Left kidney (tissue), 8 donors: ENCODE results near the gene GPR101. TPM values are rescaled to one million over a fixed set of nuclear protein-coding genes. Genes with fewer than 3 reads are reported as not detected.

ENCODE experiments used
- DNase-seq: peaks from one replicate; pipeline ENCODE4 v3.0.0-alpha.2; 2013
- long read RNA-seq, 8 donors: transcript quantifications; one replicate each; lab custom pipeline, GENCODE V29; 2026
- polyA plus RNA-seq: library from polyadenylated mRNA; unstranded; fragments of 120-200 nt; gene quantifications from one replicate; pipeline ENCODE4 v1.2.1, GENCODE V29; 2013; ENCODE audit not compliant: insufficient read length

Gene GPR101
- not detected for polyA plus RNA-seq
- long read RNA-seq, donor 1: 0 reads
- long read RNA-seq, donor 2: 0 reads
- long read RNA-seq, donor 3: 0 reads
- long read RNA-seq, donor 4: 0 reads
- long read RNA-seq, donor 5: 0 reads
- long read RNA-seq, donor 6: 0 reads
- long read RNA-seq, donor 7: 0 reads
- long read RNA-seq, donor 8: 0 reads

- DNase-seq: no peak
These were observed at the start of gene GPR101 for GRCh38 chrX:137033774-137034507. GPR101 (minus strand) TSS chrX:137033995; CDS start chrX:137031674, 2,321 bp downstream.

DNA sequence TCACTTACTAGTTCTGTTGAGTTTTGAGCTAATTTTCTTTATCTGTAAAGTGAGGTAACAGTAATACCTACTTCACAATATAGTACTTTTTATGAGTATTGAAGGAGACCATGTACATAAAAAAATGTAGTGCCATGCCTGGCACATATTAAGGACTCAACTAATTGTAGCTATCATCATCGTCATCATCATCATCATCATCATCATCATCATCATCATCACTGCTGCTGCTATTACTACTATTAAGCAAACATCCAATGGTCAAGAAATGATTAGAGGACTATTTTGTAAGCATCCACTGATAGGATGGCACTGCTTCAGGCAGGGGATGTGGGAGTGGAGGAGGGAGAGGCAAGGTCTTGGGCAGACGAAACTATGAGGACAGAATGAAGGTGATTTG lies 47.4 kb upstream of the GPR101 start:
- DNase-seq: no peak

GRCh38 chrX:137072396-137072795 lies 38.6 kb upstream of the GPR101 start:
- DNase-seq: no peak

- no peak for DNase-seq
These were observed 37.8 kb upstream of the GPR101 start for GRCh38 chrX:137071596-137071995.

DNA sequence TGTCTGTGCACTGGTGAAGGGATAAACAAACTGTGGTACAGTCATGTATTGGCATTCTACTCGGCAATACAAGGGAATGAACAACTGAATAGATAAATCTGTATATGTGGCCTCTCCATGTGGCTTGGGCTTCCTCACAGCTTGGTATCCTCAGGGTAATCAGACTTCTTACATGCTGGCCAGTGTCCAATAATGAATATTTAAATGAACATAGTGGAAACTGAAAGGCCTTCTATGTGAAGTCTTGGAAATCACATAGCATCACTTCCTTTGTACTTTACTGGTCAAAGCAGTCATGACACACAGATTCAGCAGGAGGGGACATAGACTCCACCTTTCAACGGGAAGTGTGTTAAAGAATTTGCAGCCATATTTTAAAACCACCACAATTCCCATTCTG lies 33.4 kb upstream of the GPR101 start:
- no peak for DNase-seq

DNA sequence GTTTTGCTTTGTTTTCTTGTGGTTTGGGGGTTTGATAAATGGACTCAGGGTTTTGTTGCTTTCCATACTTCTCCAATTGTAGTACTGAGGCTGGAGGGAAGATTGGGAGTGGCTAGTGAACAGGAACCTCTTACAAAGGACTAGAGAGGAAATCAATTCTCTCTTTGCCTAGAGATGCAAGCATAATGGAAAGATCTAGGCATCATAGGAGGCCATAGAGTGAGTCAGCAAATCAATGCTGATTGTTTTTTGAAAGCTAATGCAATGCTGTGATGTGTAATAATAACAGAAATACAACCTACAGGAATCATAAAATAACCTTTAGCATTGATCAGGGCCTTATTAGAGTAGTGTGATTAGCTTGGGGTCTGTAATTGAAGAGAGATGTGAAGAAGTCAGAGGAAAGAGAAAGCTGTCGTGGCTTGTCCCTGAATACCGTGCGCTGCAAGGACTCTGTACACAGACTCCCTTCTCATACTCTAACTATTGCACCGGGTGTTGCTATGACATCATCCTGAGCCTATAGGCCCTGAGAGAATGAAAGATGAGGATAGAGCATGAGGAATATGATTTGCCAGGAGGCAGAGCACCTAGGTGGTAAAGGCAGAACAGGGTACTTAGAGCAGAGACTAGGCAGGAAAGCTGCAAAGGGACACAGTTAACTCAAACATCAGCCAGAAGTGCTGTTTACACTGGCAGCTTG lies 29.3 kb upstream of the GPR101 start:
- DNase-seq: no peak

DNA sequence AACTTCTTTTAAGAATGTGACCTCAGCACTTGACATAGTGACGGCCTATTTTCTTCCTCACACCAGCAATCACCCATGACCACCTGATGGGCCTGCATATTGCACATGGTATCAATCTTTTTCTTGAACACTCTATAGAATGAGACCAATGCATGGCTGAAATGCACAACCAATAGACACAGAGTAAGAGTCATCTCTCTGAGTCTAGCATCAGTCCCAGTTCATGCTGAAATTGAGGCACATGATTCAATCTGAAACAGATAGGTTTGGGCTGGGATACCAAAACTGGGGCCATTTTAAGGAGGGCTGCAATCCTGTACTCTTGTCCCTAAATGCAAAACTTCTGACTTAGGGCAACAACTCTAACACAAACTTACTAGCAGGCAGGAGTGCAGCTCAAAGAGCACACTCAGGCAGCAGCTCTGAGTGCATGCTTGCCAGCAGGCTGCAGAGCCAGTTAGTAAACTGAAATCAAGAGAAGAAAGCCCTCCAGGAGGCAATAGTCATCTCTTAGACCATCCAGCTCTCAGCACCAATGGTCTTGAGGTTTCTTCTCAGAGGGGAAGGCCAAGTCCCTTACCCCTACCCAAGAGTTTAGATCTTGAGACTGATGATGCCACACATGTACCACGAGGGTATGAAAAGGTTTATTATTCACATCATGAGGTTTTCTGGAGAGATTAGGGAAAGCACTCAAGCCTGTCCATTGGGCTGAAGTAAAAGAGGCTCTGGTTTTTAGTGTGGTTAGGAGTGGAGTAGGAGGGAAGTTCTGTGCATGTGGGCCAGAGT lies 24.7 kb upstream of the GPR101 start:
- no peak for DNase-seq

- DNase-seq: no peak
These were observed 18.9 kb upstream of the GPR101 start for GRCh38 chrX:137052643-137053235.

- DNase-seq: peak; percentile 46
These were observed 18.3 kb upstream of the GPR101 start for GRCh38 chrX:137051978-137052642.

- no peak for DNase-seq
These were observed 11.1 kb upstream of the GPR101 start for GRCh38 chrX:137044893-137045292.

- no peak for DNase-seq
These were observed 9.9 kb upstream of the GPR101 start for GRCh38 chrX:137043736-137044135.

DNA sequence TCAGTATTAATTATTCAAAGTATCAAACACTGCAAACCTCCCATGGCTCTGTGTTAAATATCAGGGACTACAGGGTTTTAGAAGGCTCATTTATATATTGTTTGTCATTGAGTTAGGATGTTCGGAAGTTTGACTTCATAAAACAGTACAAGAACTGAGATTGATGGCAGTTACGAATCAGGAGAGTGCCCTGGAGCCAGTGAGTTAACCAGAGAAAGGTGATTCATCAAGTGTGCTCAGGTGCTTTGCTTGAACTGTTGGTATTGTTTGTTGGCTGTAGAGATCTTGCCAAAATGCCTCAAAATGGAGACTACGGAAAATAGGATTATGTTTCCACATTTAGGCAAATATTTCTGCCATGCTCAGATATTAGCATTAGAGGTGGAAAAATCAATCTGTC lies 7.5 kb upstream of the GPR101 start:
- DNase-seq: no peak

GRCh38 chrX:137040113-137040794 lies 6.5 kb upstream of the GPR101 start:
- DNase-seq: no peak

DNA sequence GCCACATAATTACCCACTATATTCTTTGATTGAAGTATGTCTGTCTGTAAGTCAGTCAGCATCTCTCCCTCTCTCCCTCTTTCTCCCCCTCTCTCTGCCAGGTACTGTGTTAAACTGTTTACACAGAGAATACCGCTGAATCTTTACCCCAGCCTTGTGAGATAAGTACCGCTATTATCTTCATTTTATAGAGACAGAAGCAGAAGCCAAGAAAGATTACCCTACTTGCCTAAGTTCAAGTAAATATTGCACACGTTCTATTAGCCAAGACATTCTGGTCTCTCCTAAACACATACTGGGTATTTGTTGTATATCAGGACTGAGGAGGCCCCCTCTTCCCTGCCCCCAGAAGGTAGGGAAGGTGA lies 695 bp upstream of the GPR101 start:
- DNase-seq: no peak

- DNase-seq: no peak
These were observed 688 bp downstream of the GPR101 start for GRCh38 chrX:137032841-137033773.

DNA sequence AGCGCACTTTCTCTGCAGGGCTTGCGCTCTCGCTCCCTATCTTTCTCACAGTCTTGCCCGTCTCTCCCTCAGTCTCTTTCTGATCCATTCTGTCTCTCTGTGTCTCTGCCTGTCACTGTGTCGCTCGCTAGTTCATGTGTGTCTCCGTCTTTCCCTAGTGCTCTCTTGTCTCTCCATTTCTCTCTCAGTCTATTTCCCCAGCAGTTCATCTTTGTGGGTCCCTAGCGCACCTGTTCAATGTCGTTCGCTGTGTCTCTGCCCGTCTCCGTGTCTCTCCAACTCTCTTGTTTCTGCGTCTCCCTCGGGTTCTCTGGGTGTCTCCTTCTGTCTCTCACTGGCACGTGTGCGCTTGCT lies 1.5 kb downstream of the GPR101 start:
- no peak for DNase-seq

DNA sequence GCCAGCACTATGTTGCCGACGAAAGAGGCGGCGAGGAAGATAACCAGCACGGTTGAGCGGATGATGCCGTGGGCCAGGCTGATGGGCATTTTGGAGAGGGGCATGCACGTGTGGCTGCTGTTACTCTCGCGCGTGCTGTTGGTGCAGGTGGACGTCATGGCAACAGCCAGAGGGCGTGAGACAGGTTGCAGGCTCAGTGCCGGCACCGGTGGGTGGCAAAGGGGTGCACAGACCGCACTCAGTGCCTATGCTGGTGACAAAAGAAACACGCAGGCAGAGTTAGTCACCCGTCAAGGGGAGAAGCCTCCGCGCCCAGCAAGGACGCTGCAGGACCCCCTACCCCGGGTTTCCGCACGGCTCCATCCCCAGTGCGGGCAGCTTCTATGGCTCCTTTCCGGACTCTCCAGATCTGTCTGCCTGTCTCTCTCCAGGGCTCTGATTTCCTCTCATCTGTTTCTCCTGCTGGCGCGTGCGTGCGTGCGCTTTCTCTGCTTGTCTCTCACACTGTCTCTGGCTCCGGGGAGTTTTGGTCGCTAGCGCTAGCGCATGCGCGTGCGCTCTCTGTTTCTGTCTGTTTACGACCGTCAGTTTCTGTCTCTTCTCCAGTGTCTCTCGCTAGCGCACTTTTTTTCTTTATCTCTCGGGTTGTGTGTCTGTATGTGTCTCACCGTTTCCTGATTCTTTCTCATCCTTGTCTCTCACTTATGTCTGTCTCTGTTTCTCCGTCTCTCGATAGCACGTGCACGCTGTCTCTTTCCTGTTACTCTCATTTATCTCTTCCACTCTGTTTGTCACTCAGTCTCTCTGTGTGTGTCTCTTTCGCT lies 2.1 kb downstream of the GPR101 start:
- DNase-seq: no peak

- DNase-seq: no peak
These were observed 2.8 kb downstream of the GPR101 start for GRCh38 chrX:137031039-137031438.

GRCh38 chrX:137028699-137029098 lies 5.1 kb downstream of the GPR101 start:
- no peak for DNase-seq
